Large intestine (tissue), 3 donors: ENCODE data around the gene SASH1. TPM values are rescaled to one million over a fixed set of nuclear protein-coding genes. Genes with fewer than 3 reads are reported as not detected.

Source experiments
- DNase-seq, 2 donors: peaks; one replicate each; pipeline versions ENCODE4 v3.0.0 to v3.0.0-alpha.2; 2013
- H3K27ac ChIP-seq: one replicate; pipeline ENCODE4 v1.5.1; 2013; ENCODE audit warnings: low read length
- H3K27me3 ChIP-seq: 2 replicates; pipeline ENCODE4 v1.6.1; 2013; ENCODE audit warnings: low read length; ENCODE audit not compliant: control insufficient read depth, insufficient read depth
- H3K36me3 ChIP-seq: 2 replicates; pipeline ENCODE4 v1.6.1; 2013; ENCODE audit warnings: low read length; ENCODE audit not compliant: control insufficient read depth, insufficient read depth
- H3K4me1 ChIP-seq: one replicate; pipeline ENCODE4 v1.6.1; 2013; ENCODE audit warnings: low read length; ENCODE audit not compliant: control insufficient read depth, insufficient read depth
- H3K4me3 ChIP-seq: one replicate; pipeline ENCODE4 v1.5.1; 2013; ENCODE audit warnings: low read length
- H3K9me3 ChIP-seq: one replicate; pipeline ENCODE4 v1.6.1; 2013; ENCODE audit warnings: mild to moderate bottlenecking, low read depth, low read length, moderate library complexity; ENCODE audit not compliant: control insufficient read depth
- WGBS: methylation state at CpG from one replicate; pipeline ENCODE4 v1.1.5; 2013; ENCODE audit warnings: low lambda C conversion rate; ENCODE audit not compliant: insufficient coverage; 5-methylcytosine and 5-hydroxymethylcytosine counted together
- polyA plus RNA-seq: library from polyadenylated mRNA; unstranded; fragments of 120-200 nt; gene quantifications from one replicate; pipeline ENCODE4 v1.2.1, GENCODE V29; 2013

SASH1 gene
- polyA plus RNA-seq, 1 donor: 15.9 TPM

GRCh38 chr6:148507774-148508173 is 165.1 kb downstream of the SASH1 start:
- peak in 1 of 2 donors; percentile 31 for DNase-seq
- H3K27ac ChIP-seq: peak overlapping the region; percentile 52
- no peak overlapping the region for H3K4me3 ChIP-seq
- H3K36me3 ChIP-seq: no peaks in the 10 kb centered on the region
- no peaks in the 10 kb centered on the region for H3K4me1 ChIP-seq
- 100% methylated on average over 1 of the region's 5 CpGs for WGBS
- no peaks in the 10 kb centered on the region for H3K9me3 ChIP-seq
- H3K27me3 ChIP-seq: no peaks in the 10 kb centered on the region

- peak overlapping the region; percentile 27 for H3K4me3 ChIP-seq
- H3K4me1 ChIP-seq: no peaks in the 10 kb centered on the region
- H3K27me3 ChIP-seq: no peaks in the 10 kb centered on the region
- peak in 1 of 2 donors; percentile 39 for DNase-seq
- peak overlapping the region; percentile 52 for H3K27ac ChIP-seq
- H3K9me3 ChIP-seq: no peaks in the 10 kb centered on the region
- no peaks in the 10 kb centered on the region for H3K36me3 ChIP-seq
- 87% methylated on average over 3 of the region's 14 CpGs for WGBS
These were observed 165.9 kb downstream of the SASH1 start for GRCh38 chr6:148508401-148509041.

- Histone ChIP-seq H3K4me3 (peak overlapping the region; percentile 27), H3K9me3 (no peaks in the 10 kb centered on the region), H3K27me3 (no peaks in the 10 kb centered on the region), H3K4me1 (no peaks in the 10 kb centered on the region), H3K36me3 (no peaks in the 10 kb centered on the region), H3K27ac (peak overlapping the region; percentile 52)
- DNase-seq: no peak
- WGBS: 80% methylated on average over 1 of the region's 14 CpGs
These were observed 166.6 kb downstream of the SASH1 start for GRCh38 chr6:148509119-148509799.

GRCh38 chr6:148509800-148510581 is 167.4 kb downstream of the SASH1 start:
- H3K36me3 ChIP-seq: no peaks in the 10 kb centered on the region
- peak overlapping the region; percentile 27 for H3K4me3 ChIP-seq
- DNase-seq: peak; percentile 54 to 71

GRCh38 chr6:148513145-148514071 is 170.8 kb downstream of the SASH1 start:
- H3K36me3 ChIP-seq: peaks cover 17% of the 10 kb centered on the region
- no peaks in the 10 kb centered on the region for H3K9me3 ChIP-seq
- no peaks in the 10 kb centered on the region for H3K4me1 ChIP-seq
- peak; percentile 29 to 32 for DNase-seq
- no peak overlapping the region for H3K4me3 ChIP-seq
- H3K27me3 ChIP-seq: no peaks in the 10 kb centered on the region
- peak overlapping the region; percentile 61 for H3K27ac ChIP-seq
- no CpG with 5 or more reads among the region's 14 CpGs for WGBS

More at GRCh38 chr6:148509800-148510581, 167.4 kb downstream of the SASH1 start:
- Histone ChIP-seq H3K27me3 (no peaks in the 10 kb centered on the region), H3K4me1 (no peaks in the 10 kb centered on the region), H3K9me3 (no peaks in the 10 kb centered on the region), H3K27ac (peak overlapping the region; percentile 52)
- WGBS: no CpG with 5 or more reads among the region's 6 CpGs

- Histone ChIP-seq H3K4me1 (no peaks in the 10 kb centered on the region), H3K36me3 (peaks cover 24% of the 10 kb centered on the region), H3K4me3 (no peak overlapping the region), H3K27me3 (no peaks in the 10 kb centered on the region), H3K9me3 (no peaks in the 10 kb centered on the region), H3K27ac (peak overlapping the region; percentile 61)
- DNase-seq: no peak
- WGBS: 83% methylated on average over 2 of the region's 14 CpGs
These were observed 171.6 kb downstream of the SASH1 start for GRCh38 chr6:148514091-148514845.

GRCh38 chr6:148516217-148516616 is 173.6 kb downstream of the SASH1 start:
- Histone ChIP-seq H3K36me3 (peaks cover 37% of the 10 kb centered on the region), H3K4me3 (no peak overlapping the region), H3K27ac (no peak overlapping the region), H3K4me1 (no peaks in the 10 kb centered on the region), H3K27me3 (no peaks in the 10 kb centered on the region), H3K9me3 (no peaks in the 10 kb centered on the region)
- no peak for DNase-seq
- WGBS: no CpG with 5 or more reads among the region's 7 CpGs

GRCh38 chr6:148516617-148517016 is 174.0 kb downstream of the SASH1 start:
- WGBS: no CpG with 5 or more reads among the region's 4 CpGs
- Histone ChIP-seq H3K36me3 (peaks cover 37% of the 10 kb centered on the region), H3K9me3 (no peaks in the 10 kb centered on the region), H3K4me3 (no peak overlapping the region), H3K27ac (no peak overlapping the region), H3K27me3 (no peaks in the 10 kb centered on the region), H3K4me1 (no peaks in the 10 kb centered on the region)
- DNase-seq: no peak

GRCh38 chr6:148517470-148517869 is 174.8 kb downstream of the SASH1 start:
- no peak overlapping the region for H3K27ac ChIP-seq
- no peak overlapping the region for H3K4me3 ChIP-seq
- DNase-seq: no peak
- H3K36me3 ChIP-seq: peaks cover 37% of the 10 kb centered on the region
- WGBS: no CpG with 5 or more reads among the region's 10 CpGs
- no peaks in the 10 kb centered on the region for H3K9me3 ChIP-seq
- H3K4me1 ChIP-seq: no peaks in the 10 kb centered on the region
- H3K27me3 ChIP-seq: no peaks in the 10 kb centered on the region
